ENCODE measurements around the gene CAPN15. TPM values are rescaled to one million over a fixed set of nuclear protein-coding genes. Genes with fewer than 3 reads are reported as not detected.

CAPN15 gene
- polyA plus RNA-seq, 5 donors = 13.0 to 39.5 (median 20.8) TPM

- DNase-seq = no peak
These were observed 32.1 kb downstream of the CAPN15 start for GRCh38 chr16:559411-560203.

- DNase-seq = no peak
These were observed 32.7 kb downstream of the CAPN15 start, which contains the start of gene PRR35 for GRCh38 chr16:560204-560700. Gene PRR35, plus strand, starts transcription at chr16:560394. Its CDS starts 2,901 bp downstream, at chr16:563295.

GRCh38 chr16:560701-561412, 33.3 kb downstream of the CAPN15 start:
- DNase-seq = no peak

DNA sequence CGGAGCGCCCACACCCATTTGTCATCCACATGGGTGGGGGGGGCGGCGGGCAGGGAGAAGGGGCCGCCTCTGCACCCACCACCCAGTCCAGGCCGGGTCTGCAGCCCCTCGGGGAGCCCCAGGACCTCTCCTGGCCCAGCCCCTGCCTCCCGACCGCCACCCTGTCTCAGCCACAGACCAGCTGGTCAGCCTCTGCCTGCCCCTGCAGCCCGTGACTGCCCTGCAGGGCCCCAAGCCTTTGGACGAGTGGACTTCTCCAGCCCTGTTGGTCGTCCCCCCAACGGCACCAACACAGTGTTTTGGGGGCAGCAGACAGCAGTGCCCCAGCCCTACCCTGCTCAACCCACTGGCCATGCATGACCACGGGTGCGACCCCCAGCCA, 33.9 kb downstream of the CAPN15 start:
- no peak for DNase-seq

DNA sequence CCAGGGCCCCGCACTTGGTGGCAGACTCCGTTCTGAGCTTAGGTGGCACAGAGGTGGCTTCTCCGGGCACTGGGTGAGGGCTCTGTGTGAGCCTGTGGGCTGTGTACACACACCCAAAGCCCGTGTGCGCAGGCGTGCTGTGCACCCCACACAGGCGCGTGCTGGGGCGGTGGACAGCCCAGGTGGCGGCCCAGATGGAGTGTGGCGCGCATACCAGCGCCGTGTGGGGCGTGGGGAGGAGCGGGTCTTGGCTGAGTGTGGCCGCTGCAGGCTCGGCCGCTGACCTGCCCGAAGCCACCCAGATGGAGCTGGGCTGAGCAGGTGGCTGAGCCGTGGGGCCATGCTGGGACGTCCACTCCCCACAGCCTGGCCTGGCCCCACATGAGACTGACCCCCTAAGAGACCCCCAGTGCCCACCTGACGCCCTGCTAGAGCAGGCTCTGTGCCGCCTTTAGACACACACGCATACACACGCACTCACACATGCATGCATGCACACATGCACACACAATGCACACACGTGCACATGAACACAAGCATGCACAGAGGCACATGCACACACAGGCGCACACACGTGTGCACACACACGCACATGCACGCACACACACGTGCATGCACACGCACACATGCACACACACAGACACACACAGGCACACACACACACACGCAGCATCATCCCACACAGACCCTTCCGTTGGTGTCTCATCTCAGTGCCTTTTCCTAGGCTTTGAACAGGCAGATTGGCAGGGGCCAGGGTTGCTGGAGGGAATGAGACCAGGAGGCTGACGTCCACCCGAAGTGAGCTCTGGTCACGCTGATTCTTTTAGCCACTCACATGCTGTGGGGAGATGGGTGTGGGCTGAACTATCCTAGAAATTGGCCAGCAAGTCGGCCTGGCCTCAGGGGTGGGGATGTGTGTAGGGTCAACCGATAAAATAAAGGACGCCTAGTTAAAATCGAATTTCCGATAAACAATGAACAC, 34.7 kb downstream of the CAPN15 start:
- DNase-seq = no peak

DNA sequence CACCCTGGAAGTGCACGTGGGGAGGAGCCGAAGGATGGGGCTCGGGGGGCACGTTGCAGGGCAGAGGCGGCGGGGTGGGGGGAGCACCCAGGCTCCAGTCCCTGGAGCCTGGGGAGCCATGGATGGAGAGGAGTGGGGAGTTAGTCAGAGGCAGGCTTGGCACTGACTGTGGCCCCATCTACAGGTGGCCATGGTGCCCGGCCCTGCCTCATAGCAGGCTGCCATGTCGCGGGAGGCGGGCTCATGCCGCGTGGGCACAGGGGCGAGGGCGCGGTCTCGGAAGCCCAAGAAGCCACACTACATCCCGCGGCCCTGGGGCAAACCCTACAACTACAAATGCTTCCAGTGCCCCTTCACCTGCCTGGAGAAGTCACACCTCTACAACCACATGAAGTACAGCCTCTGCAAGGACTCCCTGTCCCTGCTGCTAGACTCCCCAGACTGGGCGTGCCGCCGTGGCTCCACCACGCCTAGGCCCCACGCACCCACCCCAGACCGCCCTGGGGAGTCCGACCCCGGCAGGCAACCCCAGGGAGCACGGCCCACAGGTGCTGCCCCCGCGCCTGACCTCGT, 35.6 kb downstream of the CAPN15 start:
- no peak for DNase-seq

- DNase-seq = no peak
These were observed 37.3 kb downstream of the CAPN15 start for GRCh38 chr16:564690-565418.

DNA sequence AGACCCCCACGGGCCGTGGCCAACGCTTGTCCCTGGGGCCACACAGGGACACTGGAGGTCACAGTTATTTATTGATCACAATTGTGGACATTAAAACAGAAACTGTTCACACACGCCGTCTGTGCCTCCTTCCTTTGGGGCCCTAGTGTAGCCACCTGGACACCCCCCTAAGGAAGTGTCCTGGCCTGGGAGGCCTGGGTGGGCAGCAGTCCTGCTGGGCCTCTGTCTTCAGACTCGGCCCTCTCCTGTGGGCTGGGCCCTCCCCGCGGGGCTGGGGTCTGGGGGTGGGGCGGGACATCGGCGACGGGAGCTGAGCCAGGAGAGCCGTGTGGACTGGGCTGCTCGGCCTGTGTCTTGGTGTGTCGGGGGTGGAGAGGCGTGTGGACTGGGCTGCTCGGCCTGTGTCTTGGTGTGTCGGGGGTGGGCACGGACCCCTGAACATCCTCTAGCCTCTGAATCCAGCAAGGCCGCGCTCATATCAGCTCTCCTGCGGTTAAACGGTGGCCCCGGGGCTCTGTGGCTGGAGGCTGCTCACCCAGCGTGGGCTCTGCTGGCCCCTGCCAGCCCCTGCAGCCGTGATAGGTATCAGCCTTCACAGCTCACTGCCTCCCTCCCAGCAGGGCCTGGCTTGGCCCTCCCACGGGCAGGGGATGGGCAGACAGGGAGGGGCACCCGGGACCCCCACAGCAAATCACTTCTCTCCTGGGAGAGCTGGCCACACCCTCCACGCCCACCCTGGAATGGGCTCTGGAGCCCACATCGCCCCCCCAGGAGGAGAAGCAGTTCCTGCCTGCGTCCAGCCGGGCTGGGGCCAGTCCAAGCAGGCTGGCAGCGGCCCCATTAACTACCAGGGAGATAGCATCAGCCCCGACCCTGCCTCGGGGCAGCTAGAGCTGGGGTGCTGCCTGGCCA, 38.2 kb downstream of the CAPN15 start:
- no peak for DNase-seq

- peak; percentile 60 to 61 for DNase-seq
These were observed 39.2 kb downstream of the CAPN15 start, which contains the start of gene NHLRC4 for GRCh38 chr16:566475-567372. Gene NHLRC4, plus strand, starts transcription at chr16:567005. Its CDS starts 1,043 bp downstream, at chr16:568048.

DNA sequence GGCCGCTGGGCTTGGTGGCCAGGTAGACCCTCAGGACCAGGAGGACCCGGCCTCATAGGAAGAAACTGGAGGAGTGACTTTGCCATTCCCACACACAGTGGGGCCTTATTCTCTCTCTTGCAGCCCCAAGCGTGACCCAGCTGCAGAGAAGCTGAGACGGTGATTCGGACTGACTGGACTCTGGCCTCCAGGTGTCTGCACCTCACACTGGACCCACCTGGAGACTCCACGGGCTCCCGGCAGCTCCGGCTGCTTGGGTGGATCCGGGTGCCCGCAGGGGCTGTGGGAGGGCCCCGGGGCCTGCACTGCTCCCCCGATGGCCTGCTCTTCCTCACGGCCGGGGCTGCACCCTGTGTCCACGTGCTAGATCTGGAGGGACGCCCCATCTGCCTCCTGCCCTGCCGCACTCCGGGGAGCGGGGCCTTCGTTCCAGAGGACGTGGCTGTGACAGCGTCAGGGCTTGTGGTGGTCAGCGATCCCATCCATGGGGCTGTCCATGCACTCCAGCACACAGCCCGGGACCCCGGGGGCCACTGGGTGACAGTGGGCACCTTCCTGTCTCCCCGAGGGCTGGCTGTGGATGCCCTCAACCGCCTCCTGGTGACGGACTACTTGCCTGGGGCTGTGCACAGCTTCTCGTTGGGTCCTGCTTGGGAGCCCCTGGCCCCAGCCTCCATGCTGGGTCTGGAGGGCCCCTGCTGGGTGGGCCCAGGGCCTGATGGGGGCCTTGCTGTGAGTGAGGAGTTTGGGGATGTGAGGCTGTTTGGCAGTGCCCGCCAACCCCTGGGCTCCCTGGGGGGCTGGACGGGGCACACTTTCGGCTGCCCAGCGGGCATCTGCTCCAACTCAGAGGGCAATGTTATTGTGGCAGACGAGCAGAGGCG, 40.1 kb downstream of the CAPN15 start:
- no peak for DNase-seq

DNA sequence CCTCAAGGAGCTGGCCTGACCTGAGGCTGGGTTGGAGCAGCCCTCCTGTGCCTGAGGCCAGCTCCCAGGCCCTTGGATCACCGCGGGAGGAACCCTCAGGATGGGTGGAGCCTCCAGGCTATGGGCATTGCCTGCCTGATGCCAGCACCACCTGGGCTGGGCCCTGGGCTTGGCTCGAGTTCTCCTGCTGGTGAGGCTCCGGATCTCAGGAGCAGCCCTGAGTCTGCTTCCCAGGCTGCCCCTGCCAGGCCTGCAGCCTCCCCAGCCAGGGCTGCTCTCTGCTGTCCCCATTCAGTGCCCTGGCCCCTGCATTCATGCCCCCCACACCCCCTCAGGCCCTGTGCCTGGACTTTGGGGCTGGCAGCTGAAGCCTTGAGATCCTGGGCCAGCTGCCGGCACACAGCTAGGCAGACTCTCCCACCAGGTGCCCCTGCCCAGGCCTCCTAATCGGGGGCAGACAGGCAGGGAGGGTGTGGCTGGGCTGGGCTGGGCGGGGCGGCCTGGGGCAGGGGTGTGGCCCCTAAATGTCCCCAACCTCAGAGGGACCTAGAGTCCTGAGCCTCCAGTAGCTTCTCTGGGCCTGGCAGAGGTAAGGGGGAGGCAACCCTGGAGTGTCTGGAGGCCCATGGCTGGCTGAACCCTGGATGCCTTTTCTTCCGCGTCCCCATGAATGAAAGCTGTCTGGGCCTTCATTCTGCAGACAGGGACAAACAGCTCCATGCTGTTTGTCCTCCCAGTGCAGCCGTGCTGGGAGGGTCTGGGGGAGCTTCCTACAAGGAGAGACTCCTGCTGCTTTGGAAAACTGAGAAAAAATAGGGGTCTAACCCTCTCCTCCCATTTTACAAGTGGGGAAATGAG, 41.1 kb downstream of the CAPN15 start:
- DNase-seq = no peak

DNA sequence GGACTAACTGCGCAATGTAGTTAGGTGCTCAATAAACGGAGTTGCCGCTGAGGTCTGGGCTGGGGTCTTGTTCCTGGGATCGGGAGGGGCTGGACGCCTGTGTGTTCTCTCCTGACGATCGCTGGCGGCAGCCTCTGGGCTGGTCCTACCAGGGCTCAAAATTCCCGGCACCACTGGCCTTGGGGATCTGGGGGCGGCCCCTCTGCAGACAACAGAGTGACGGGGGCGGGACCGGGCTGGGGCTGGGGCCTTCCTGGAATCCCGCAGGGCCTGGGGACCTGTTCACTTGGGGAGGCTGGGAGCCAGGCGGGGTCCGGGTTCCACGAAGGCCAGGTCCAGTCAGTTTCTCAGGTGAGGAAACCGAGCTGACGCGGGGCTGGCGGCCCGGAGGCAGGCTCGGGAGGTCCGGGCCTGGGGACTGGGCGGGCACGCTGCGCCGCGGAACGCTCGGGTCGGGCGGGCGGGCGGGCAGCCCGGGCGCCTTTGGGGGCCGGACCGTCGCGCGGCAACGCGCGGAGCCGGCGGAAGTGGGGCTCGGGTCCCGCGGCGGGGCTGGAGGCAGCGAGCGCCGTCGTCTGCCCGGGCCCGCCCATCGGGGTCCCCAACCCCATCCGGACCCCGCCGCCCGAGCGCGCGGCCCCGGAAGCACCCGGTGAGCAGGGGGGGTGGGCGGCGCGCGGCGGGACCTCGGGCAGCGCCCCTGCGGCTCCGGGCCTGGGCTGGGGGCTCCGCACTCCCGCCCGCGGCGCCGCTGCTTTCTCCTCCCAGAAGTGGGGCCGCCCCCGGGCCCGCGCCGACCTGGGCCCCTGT, 42.1 kb downstream of the CAPN15 start, which contains the start of gene PIGQ:
Gene PIGQ (plus strand): TSS at position 524 of the 810 bp plus-strand sequence. CDS start 4,107 bp downstream, outside the sequence.
- DNase-seq = peak; percentile 45 to 76

GRCh38 chr16:572865-573650, 45.5 kb downstream of the CAPN15 start:
- DNase-seq = no peak

DNA sequence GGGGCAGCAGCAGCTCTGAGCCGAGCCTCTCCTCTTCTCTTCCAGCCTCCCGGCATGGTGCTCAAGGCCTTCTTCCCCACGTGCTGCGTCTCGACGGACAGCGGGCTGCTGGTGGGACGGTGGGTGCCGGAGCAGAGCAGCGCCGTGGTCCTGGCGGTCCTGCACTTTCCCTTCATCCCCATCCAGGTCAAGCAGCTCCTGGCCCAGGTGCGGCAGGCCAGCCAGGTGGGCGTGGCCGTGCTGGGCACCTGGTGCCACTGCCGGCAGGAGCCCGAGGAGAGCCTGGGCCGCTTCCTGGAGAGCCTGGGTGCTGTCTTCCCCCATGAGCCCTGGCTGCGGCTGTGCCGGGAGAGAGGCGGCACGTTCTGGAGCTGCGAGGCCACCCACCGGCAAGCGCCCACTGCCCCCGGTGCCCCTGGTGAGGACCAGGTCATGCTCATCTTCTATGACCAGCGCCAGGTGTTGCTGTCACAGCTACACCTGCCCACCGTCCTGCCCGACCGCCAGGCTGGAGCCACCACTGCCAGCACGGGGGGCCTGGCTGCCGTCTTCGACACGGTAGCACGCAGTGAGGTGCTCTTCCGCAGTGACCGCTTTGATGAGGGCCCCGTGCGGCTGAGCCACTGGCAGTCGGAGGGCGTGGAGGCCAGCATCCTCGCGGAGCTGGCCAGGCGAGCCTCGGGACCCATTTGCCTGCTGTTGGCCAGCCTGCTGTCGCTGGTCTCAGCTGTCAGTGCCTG, 46.7 kb downstream of the CAPN15 start:
- DNase-seq = no peak
